DMS79 treated with DMSO at 0.1 percent for 48 hours (cell line): ENCODE measurements around the gene FCHO1.

ENCODE experiments used
- DNase-seq: peaks from one replicate; lab custom pipeline; 2025; lab: John Stamatoyannopoulos, UW

FCHO1 gene

DNA sequence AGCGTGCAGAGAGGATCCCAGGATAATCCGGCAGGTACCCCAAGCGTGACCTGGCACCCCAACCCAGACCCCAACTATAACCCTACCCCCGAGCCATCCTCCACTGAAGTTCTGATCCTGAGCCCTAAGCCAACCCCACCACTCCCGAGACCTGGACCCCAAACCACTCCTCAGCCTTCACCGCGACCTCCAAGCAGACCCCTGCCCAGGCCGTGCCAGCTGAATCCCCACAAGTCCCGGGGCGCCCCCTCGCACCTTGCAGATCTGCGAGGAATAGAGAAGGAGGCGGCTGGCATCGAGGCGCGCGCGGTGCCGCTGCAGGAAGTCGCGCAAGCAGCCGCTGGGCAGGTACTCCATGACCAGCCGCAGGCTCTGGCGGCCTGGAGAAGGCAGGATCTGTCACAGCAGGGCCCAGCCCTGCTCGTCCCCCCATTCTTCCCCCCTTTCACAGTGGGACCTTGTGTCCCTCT is 80.2 kb downstream of the FCHO1 start:
- no peak for DNase-seq

GRCh38 chr19:17832443-17833208 is 81.3 kb downstream of the FCHO1 start:
- no peak for DNase-seq

GRCh38 chr19:17834350-17835181 is 83.3 kb downstream of the FCHO1 start:
- DNase-seq = no peak

DNA sequence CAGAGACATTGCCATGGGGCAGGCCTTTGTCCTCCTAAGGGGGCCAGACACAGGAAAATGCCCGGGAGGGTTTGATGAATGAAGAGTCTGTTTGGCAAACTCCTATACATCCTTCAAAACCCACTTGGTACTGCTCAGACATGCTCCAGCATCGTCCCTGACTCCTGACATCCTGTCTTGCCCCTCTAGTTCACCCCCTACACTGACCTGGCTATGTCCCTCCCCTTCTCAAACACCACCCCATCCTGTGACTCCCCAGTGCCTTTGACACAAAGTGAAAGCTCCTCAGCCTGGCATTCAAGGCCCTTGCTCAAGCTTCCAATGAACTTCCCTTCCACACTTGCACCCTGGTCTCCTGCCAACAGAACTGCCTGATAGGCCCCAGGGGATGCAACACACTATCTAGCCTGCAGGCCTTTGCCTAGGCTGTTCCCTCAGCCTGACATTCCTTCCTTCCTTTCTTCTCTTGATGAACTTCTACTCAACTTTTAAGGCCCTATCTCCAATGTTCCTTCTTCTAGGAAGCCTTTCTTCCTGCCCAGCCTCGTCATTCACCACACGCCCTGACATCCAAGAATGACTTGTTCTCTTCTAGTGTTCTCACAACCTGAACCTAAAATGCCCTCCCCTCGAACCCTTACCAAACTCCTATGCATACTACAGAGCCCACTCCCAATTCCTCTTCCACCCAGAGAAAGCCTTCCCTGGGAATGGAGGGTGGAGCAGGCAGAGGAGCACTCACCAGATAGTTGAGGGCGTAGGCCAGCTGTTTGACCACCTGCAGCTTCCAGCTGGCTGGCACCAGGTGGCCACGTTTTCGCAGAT is 84.1 kb downstream of the FCHO1 start:
- DNase-seq = no peak

- no peak for DNase-seq
Observed at GRCh38 chr19:17836530-17836929, 85.3 kb downstream of the FCHO1 start.

DNA sequence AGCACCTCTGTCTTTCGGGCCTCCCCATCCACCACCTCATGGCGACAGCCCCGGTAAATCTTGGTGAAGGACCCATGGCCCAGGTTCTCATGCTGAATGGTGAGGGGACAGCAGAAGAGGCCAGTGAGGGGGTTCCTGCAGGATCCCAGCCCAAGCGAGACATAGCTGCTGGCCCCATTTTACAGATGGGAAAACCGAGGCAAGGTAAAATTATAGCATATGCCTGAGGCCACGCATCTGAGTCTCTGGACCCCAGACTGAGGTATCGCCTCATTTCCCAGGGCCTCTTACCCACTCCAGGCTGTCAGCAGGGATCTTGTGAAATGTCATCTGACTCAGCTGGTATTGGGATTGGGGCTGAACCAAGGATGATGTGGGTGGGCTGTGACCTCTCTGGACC is 86.7 kb downstream of the FCHO1 start:
- DNase-seq = no peak
